GM19463 (cell line): Measurements from ENCODE around the gene IDS.
A peak's percentile ranks its signal among the peaks of the same experiment; 100 is the strongest.
"Not testable (repeated sequence)": the region's sequence is repeated elsewhere in the genome, so short reads cannot be mapped to it uniquely, and the experiment has no call there.

Experiments
- ATAC-seq: cut with Tn5 transposase; IDR thresholded peaks from one replicate; pipeline ENCODE4 v1.9.1; 2021; ENCODE audit warnings: mild to moderate bottlenecking, moderate library complexity; ENCODE audit not compliant: unreplicated experiment

The IDS gene

DNA sequence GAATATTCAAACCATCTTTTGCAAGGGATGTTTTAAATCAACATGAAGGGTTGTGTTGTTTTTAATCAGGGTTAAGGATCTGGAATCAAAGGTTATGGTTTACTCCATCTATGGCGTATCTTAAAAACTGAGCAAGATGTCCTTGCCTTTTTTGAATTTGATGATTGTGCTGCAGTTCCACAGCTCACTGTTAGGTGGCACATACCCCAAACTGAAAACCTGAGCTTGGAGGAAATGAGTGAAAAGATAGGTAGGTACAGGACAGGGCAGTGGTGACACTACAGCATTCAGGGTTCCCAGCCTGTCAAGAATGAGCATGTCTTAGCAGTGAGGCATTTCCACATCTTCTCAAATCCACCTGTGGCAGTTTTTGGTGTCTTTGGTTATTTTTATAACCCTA, 22.6 kb upstream of the IDS start:
- ATAC-seq: peak; percentile 18

DNA sequence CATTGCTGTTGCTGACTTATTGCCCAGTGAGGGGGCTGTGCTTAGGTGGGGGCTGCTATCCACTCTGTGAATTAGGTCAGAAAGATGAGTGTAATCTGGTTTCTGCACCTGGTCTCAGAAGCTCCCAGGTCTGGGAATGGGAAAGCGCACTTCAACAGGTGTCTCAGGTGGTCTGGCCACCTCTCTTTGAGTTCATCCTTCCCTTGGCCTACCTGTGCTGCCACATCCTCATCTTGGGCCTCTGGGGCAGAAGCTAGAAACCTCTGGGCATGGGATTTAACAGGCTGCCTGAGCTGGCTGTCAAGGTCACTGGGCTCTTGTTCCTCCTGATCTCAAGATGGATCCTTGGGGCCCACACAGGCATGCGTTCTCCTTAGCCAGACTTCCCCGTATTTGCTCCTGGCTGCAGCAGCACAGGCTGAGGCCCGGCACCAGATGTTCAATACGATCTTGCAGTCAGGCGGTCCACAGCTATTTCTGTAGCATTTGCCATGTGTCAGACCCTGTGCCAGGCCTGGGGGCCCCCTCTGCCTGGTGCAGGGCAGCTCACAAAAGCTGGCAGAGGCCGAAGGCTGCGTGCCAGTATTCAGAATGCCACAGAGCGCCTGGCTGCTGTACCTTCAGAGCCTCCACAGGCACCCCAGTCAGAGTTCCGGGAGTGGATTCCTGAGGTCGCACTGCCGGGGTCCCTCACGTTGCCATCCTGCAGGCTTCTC, 21.4 kb upstream of the IDS start:
- ATAC-seq: not testable (repeated sequence)

DNA sequence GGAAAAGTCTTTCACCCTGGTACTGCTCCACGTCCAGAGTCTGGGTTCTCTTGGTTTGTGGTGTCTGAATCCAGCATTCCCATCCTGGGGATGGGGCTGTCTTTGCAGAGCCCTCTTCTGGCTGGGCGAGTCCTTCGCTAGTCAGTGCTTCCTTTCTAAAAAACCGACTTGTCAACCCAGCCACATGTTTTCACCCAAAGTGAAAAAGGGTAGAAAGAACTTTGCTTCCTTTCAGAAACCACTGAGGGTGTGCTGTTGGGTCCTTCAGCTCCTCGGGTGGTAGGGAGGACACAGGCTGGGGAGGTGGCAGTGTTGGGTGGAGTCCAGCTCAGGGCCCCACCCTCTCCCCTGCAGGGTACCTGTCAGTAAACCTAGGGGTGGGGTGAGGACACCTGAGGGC, 20.8 kb upstream of the IDS start:
- ATAC-seq: peak; percentile 25

DNA sequence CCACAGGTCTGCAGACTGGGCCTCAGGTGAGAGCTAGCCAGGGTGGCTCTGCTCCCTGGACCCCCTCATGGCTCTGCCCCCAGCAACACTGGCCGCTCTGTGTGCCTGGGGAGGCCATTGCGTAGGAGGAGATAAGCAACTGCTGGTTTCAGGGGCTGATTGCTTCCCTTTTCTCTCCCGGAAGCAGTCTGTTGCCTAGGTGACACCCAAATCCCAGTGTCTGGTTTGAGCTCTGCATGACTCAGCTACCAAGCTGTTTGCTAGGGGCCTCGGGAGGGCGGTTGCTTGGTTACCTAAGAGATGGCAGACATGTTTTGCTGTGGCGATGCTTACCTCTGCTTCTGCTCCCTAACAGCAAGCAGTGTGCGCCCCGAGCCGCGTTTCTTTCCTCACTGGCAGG, 20.3 kb upstream of the IDS start:
- ATAC-seq: peak; percentile 96

DNA sequence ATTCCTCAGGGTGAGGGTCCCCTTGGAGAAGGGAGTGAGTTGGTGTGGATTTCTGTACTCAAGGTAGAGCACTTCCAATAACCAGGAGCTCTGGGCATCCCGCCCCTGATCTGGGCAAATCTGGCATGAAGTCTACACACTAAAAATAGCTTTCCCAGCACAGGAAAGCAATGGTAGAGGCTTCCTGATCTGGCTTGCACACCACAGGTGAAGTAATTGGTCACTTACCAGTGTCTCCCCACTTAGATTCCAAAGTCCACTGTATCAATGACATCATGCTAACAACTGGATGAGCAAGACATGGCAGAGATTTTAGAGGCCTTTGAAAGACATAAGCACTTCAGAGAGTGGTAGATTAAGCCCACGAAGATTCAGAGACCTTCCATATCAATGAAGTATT, 17.8 kb upstream of the IDS start:
- no peak for ATAC-seq

DNA sequence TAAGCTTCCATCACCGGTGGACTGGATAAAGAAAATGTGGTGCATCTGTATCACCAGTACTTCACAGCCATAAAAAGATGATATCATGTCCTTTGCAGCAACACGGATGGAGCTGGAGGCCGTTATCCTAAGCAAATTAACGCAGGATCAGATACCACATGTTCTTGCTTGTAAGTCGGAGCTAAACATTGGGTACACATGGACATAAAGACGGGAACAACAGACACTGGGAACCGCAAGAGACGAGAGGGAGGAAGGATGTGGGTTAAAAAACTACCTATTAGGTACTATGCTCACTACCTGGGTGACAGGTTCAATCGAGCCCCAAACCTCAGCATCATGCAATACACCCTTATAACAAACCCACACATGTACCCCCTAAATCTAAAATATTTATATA, 16.3 kb upstream of the IDS start:
- no peak for ATAC-seq

DNA sequence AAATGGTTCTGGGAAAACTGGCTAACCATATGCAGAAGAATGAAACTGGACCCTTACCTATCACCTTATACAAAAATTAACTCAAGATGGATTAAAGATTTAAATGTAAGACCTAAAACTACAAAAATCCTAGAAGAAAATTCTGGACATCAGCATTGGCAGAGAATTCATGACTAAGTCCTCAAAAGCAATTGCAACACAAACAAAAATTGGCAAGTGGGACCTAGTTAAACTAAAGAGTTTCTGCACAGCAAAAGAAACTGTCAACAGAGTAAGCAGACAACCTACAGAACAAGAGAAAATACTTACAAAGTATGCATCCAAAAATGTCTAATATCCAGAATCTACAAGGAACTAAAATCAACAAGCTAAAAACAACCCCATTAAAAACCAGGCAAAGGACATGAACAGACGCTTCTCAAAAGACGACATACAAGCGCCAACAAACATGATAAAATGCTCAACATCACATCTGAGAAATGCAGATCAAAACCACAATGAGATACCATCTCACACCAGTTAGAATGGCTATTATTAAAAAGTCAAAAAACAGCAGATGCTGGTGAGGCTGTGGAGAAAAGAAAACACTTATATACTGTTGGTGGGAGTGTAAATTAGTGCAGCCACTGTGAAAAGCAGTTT, 15.7 kb upstream of the IDS start:
- not testable (repeated sequence) for ATAC-seq

DNA sequence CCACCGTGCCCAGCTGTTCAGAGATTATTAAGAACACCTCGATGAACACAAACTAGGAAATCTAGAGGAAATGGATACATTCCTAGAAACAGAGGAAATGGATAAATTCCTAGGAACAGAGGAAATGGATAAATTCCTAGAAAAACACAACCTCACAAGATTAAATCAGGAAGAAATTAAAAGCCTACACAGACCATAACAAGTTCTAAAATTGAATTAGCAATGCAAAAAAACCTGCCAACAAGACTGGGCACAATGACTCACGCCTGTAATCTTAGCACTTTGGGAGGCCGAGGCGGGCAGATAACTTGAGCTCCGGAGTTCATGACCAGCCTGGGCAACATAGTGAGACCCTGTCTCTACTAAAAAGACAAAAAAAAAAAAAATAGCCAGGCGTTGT, 13.1 kb upstream of the IDS start:
- no peak for ATAC-seq

DNA sequence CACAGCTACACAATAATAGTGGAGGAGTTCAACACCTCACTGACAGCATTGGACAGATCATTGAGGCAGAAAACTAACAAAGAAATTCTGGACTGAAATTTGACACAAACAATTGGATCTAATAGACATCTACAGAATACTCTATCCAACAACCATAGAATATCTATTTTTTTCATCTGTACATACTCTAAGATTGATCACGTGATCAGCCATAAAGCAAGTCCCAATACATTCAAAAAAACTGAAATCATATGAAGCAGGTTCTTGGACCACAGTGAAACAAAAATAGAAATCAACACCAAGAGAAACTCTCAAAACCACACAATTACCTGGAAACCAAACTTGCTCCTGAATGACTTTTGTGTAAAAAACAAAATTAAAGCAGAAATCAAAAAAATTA, 12.2 kb upstream of the IDS start:
- ATAC-seq: no peak

DNA sequence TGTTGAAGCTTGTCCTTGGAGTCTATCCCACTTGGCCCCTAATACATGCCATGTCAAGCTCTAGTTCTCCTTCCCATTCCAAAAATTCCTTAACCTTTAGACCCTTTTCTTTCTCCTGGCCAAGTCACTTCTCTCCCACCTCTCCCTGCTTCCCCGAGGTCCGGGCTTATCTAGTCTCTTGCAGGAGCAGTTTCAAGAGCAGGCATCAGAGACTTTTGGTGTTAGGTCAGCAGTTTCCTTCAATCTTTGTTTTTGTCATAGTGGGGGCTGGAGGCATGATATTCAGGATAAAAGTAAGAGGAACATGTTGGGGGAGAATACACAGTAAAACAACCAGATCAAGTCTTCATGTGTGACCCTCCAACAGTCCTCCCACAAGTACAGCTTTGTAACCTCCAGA, 11.5 kb upstream of the IDS start:
- no peak for ATAC-seq

DNA sequence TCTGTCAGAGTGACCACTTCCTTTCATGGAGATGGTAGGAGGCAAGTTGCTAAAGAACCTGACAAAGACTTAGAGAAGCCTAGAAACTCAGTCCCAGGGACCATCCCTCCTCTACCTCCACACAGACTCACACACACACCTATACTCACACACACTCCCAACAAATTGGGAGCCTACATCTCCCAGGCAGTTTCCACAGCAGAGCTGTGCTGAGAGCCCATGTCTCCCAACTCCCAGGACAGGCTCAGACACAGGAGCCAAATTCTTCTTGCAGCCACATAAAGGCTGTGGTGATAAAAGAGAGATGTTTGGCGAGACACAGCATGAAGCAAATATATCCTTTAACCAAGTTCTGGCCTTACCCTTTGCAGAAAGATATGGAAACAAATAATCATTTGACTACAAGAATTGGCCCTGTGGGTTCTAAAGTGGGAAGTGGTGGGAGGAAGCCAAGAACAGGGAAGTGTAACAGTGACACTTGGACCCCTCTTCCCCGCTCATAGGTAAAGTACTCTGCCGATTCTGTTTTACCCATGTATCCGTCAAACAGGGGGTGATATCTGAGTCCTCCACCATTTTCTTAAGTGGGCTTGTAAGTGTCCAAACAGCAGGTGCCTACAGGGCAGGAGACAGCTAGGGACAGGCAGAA, 11.0 kb upstream of the IDS start:
- no peak for ATAC-seq

DNA sequence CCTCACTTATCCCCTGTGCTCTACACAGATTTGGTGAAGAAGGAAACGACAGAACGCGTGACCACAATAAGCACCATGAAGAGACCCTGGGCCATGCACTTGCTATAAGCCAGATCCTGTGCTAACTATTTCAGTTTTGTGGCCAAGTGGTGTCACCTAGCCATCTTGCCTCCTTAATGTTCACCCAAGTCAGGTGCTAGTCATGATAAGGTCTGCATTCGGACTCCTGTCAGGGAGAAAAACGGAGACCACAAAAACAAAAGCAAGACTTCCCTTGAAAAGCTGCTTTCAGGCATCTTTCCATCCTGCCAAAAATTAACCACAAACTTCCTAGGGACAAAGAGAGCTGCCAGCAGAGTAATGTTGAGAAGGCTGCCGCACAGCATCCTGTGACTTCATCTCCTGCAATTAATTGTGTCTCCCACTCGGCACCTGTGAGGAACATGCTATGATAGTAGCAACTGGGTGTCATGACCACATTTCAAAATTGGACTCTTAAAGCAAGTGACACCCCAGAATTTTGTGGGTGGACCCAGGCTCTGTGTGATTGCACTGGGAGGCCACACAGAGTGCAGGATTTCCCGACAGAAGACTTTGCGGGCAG, 8.8 kb upstream of the IDS start:
- ATAC-seq: no peak

DNA sequence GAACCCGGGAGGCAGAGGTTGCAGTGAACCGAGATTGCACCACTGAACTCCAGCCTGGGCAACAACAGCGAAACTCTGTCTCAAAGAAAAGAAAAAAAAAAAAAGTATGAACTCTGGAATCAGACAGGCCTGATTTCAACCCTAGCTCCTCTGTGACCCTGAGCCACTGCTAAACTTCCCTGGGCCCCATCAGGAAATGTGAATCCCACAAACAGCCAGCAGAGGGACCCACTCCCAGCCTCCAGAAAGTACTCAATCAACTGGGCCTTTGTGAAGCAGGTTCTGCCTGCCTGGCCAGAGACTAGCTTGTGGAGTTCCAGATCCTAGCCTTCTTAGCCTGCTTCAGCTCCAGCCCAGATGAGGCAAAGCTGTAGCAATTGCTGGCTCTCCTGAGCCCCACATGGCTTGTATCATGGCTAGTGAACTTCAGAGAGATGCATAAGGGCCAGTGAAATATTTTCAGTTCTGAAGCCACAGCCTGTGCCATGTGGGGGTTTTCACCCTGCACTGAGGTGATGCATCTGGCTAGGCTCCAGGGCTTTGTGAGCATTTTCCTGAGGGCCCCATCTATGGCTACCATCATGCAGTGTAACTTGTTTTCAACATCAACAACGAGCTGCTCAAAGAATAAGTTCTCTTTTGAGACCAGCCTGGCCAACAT, 7.2 kb upstream of the IDS start:
- ATAC-seq: peak; percentile 81

DNA sequence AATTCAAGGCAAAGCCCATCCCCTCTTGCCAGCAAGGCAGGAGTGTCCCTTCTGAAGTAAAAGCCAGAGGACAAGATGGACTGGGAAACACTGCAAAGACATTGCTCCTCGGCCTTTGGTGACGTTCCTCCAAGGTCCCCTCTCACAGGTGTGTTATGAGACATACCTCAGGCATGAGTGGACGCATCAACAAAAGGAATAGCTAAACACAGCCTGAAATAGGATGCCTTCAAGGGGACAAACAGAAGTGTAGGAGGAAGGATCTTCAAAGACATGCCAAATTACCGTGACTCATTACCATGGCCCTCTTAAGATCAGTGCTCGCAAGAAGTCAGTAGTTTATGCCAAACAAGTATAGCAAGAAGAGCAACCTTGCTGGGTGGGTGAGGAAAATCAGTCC, 6.0 kb upstream of the IDS start:
- ATAC-seq: no peak

DNA sequence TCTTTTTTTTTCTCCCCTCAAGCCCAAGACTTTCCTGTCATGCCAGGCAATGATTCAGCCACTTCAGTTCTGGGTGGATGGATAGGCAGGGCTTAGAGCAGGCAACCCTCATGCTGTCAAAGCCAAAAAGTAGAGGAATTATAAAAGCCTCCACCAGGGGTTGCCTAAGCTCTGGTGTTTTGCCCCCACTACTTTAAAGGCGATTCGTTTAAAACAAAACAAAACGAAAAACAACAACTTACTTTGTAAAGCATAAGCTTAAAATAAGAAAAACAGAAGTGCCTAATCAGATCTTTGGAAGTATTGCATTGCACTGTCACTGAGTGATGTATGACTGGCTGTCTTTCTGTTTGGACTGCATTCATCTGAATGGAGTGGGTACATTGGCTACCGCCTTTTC, 5.3 kb upstream of the IDS start:
- ATAC-seq: peak; percentile 32

DNA sequence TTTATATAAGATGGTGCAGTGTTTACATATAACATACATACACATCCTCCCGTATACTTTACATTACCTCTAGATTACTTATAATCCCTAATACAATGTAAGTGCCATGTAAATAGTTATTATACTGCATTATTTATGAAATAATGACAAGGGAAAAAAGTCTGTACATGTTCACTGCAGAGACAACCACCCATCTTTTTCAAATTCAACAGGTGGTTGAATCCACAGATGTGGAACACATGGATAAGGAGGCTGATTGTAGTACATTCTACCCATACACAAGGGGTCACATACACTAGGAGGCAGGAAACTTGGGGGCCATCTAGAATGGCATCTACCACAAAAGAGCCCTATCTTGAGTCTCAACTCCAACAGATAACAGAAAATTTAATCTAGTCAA, 3.4 kb upstream of the IDS start:
- no peak for ATAC-seq

DNA sequence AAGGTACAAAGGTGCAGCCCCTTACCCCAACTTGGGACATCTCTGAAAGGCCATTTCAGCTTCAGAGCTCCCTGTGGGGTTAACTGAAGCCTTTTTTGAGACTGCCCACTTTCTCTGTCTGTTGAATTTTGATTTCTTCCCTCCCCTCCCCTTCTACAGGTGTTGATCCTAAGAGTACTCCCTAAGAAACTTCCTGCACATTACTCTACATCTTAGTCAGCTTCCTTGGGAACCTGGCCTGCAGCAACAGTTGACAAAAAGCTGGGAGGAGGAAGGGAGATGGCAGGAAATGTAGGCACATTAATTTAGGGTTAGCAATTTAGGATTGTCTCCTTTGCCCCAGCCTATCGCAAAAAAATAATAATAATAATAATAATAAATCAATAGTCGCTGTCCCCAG, 1.2 kb upstream of the IDS start:
- no peak for ATAC-seq

DNA sequence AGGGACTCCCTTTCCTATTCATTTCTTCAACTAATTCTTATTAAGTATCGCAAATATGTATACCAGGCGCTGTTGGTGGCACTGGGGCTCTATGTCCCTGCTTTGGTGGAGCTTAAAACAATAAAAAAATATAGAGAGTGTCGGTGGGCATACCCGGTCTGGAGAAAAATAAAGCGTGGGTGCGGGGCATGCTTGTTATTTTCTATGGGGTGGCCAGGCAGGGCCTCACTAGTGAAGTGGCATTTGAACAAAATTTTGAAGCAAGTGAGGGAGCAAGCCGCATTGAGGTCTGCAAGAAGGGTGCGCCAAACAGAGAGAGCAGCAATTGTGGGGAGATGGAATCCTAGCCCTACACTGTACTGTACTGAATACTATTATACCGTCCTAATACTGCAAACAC, 565 bp upstream of the IDS start:
- no peak for ATAC-seq

DNA sequence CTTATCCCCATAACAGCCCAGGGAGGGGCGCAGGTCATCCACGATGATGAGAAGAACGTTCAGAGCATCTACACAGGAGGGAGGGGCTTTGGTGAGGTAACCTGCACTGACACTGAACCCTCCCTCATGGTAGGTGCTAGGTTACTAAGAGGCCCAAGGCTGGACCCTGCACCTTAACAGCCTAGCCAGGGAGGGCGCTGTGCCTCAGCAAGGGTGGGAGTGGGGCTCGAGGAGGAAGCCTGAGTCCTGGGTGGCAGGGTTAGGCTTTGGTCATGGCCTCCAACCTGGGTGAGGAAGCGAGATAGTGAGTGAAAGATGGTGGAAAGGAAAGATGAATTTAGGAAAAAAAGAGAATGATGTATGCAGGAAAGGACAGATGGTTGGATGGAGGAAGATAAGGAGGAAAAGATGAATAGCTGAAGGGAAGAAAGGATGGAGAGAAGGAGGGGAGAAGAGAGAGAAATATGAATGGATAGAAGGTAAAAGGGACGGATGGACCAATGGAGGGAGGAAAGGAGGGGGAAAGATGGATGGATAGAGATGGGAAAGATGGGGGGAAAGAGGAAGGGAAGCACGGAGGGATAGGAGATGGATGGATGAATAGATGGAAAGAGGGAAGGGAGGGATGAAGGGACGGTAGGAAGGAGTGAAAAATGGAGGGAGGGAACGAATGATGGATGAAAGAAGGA, 736 bp downstream of the IDS start:
- ATAC-seq: peak; percentile 36

DNA sequence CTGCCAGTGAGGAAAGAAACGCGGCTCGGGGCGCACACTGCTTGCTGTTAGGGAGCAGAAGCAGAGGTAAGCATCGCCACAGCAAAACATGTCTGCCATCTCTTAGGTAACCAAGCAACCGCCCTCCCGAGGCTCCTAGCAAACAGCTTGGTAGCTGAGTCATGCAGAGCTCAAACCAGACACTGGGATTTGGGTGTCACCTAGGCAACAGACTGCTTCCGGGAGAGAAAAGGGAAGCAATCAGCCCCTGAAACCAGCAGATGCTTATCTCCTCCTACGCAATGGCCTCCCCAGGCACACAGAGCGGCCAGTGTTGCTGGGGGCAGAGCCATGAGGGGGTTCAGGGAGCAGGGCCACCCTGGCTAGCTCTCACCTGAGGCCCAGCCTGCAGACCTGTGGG, 1.7 kb downstream of the IDS start:
- ATAC-seq: peak; percentile 57

DNA sequence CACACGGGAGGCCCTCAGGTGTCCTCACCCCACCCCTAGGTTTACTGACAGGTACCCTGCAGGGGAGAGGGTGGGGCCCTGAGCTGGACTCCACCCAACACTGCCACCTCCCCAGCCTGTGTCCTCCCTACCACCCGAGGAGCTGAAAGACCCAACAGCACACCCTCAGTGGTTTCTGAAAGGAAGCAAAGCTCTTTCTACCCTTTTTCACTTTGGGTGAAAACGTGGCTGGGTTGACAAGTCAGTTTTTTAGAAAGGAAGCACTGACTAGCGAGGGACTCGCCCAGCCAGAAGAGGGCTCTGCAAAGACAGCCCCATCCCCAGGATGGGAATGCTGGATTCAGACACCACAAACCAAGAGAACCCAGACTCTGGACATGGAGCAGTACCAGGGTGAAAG, 2.2 kb downstream of the IDS start:
- ATAC-seq: not testable (repeated sequence)
